ENCODE data around the gene SPG21. TPM values are rescaled to one million over a fixed set of nuclear protein-coding genes. Genes with fewer than 3 reads are reported as not detected.

Gene SPG21
- total RNA-seq, 1 experiment from 2014 or later, result 66.6 TPM

DNA sequence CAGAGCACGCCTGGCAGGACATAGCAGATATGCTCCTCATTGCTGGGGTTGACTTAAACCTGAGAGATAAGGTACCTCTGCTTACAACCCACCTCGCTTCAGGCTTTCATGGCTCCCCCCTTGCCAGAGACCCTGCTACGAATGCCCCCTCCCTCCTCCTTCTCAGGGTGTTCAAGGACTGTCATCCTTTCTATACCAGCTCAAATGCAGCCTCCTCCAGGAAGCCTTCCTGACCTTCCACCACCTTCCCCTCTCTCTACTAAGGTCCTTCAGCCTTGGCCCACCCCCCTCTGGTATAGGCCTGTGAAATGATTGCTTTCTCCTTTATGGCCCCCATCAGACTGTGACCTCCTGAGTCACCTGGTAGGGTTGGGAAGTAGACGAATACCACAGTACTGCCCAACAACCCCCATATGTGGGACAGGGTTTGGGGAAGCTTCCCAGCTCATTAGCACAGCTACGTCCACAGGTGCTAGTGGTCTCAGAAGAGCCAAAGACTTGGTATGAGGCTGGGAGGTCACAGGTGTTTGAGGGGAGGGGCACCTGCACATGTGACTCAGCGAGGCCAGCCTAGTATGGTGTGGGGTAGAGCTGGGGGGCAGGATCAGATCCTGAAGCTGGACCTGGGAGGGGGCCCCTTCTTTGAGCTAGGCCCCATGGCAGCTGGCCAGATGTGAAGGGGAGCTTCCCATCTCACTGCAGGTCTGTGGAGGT, 46.0 kb downstream of the SPG21 start:
- no peaks in the 10 kb centered on the region for H3K4me1 ChIP-seq (ENCODE audit: insufficient read depth, low read length)
- no peaks in the 10 kb centered on the region for H3K9me3 Mint-ChIP-seq

More for the DNA sequence above, 46.0 kb downstream of the SPG21 start:
- no peak overlapping the region for H2AK5ac ChIP-seq (ENCODE audit: insufficient read length, low read length)
- H3K9me3 ChIP-seq (ENCODE audit: control insufficient read depth, low read depth, low read length), result no peaks in the 10 kb centered on the region
- H4K8ac ChIP-seq (replicated peaks; ENCODE audit: insufficient read length, low read depth, low read length), result no peak overlapping the region
- H3K27me3 Mint-ChIP-seq (ENCODE audit: low read depth), result no peaks in the 10 kb centered on the region
- no peaks in the 10 kb centered on the region for H4K20me1 ChIP-seq (ENCODE audit: control insufficient read depth, insufficient read depth, insufficient read length)
- no peak overlapping the region for H3K27ac Mint-ChIP-seq
- H3K23ac ChIP-seq (ENCODE audit: insufficient read length, low read depth, low read length), result no peak overlapping the region
- no peak overlapping the region for H3K18ac ChIP-seq (ENCODE audit: insufficient read length, low read depth, low read length)
- no peak overlapping the region for H3K9ac ChIP-seq (ENCODE audit: extremely low read depth, insufficient read length, low read length)
- no peak overlapping the region for H3K4me2 ChIP-seq (ENCODE audit: insufficient read depth, insufficient read length, low read length)
- H3K4me3 Mint-ChIP-seq, result no peak overlapping the region
- H3K27me3 ChIP-seq (ENCODE audit: insufficient read depth, low read length), result no peaks in the 10 kb centered on the region
- no CpG with 5 or more reads among the region's 6 CpGs for WGBS (ENCODE audit: extremely low coverage, insufficient read length, low lambda C conversion rate)
- no peak overlapping the region for H3K56ac ChIP-seq (ENCODE audit: insufficient read length, low read depth, low read length)
- H4K91ac ChIP-seq (ENCODE audit: insufficient read length, low read depth, low read length), result no peak overlapping the region
- no peak overlapping the region for H2AFZ ChIP-seq (ENCODE audit: low read length)
- no peak overlapping the region for H4K5ac ChIP-seq (ENCODE audit: insufficient read length, low read depth, low read length)
- no peak overlapping the region for H2BK20ac ChIP-seq (ENCODE audit: low read depth, low read length, poor library complexity, severe bottlenecking)
- peaks cover 0 to 2% (median 0%) of the 10 kb centered on the region in 3 experiments; a peak in 3 of 7 replicates for H3K36me3 Mint-ChIP-seq (ENCODE audit: insufficient read depth in 1 of 3, low read depth in 3 of 3)
- H3K79me1 ChIP-seq (ENCODE audit: insufficient read depth, low read depth, low read length, poor library complexity, severe bottlenecking), result no peaks in the 10 kb centered on the region
- TF ChIP-seq, protein P1, sequence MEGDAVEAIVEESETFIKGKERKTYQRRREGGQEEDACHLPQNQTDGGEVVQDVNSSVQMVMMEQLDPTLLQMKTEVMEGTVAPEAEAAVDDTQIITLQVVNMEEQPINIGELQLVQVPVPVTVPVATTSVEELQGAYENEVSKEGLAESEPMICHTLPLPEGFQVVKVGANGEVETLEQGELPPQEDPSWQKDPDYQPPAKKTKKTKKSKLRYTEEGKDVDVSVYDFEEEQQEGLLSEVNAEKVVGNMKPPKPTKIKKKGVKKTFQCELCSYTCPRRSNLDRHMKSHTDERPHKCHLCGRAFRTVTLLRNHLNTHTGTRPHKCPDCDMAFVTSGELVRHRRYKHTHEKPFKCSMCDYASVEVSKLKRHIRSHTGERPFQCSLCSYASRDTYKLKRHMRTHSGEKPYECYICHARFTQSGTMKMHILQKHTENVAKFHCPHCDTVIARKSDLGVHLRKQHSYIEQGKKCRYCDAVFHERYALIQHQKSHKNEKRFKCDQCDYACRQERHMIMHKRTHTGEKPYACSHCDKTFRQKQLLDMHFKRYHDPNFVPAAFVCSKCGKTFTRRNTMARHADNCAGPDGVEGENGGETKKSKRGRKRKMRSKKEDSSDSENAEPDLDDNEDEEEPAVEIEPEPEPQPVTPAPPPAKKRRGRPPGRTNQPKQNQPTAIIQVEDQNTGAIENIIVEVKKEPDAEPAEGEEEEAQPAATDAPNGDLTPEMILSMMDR (conservative IDR thresholded peaks at IDR 0.05), result no peak
- peaks cover 5% of the 10 kb centered on the region for H3K23me2 ChIP-seq (ENCODE audit: insufficient read length, low read depth, low read length, poor library complexity, severe bottlenecking)
- no peak overlapping the region for H3K4ac ChIP-seq (ENCODE audit: low read depth, low read length)
- no peak overlapping the region for H2BK120ac ChIP-seq (ENCODE audit: low read depth, low read length, poor library complexity, severe bottlenecking)
- no peaks in the 10 kb centered on the region for H3K79me2 ChIP-seq (ENCODE audit: insufficient read depth, low read length)
- no peak overlapping the region for H3K14ac ChIP-seq (ENCODE audit: insufficient read depth, low read length)
- no peak overlapping the region for H3T11ph ChIP-seq (ENCODE audit: low read length)
- DNase-seq, result no peak
- no peak overlapping the region for H2BK12ac ChIP-seq (ENCODE audit: insufficient read length, low read depth, low read length)
- peaks cover 2 to 3% of the 10 kb centered on the region in 2 experiments; a peak in 2 of 4 replicates for H3K4me1 Mint-ChIP-seq
- no peak overlapping the region for H2BK5ac ChIP-seq (ENCODE audit: insufficient read length, low read length)
- no peak overlapping the region for H3K27ac ChIP-seq (ENCODE audit: insufficient read length, low read depth, low read length)
- no peak overlapping the region for H2BK15ac ChIP-seq (ENCODE audit: low read depth, low read length)
